Neural cell (in vitro differentiated cells): ENCODE data around the gene DLX6. TPM values are rescaled to one million over a fixed set of nuclear protein-coding genes. Genes with fewer than 3 reads are reported as not detected.

Experiments
- H2AFZ ChIP-seq: fragments of 200-600, 300-800 bp; sonication (generic), shearing (Covaris generic); 2 replicates; pipeline ENCODE4 v1.6.0; 2014; ENCODE audit warnings: low read depth, mild to moderate bottlenecking, antibody characterized with exemption, low read length, moderate library complexity
- H3F3A ChIP-seq: fragments of 200-600 bp; shearing (Covaris generic); 2 replicates; pipeline ENCODE4 v1.6.1; 2016; ENCODE audit warnings: mild to moderate bottlenecking, moderate library complexity, mixed read lengths, antibody characterized with exemption, low read length; ENCODE audit not compliant: insufficient read depth, poor library complexity, severe bottlenecking
- H3K27ac ChIP-seq: fragments of 200-600, 300-800 bp; sonication (generic), shearing (Covaris generic); 2 replicates; pipeline ENCODE4 v1.5.1; 2014; ENCODE audit warnings: mild to moderate bottlenecking, low read length, moderate library complexity
- H3K27me3 ChIP-seq: fragments of 300-800, 200-600 bp; sonication (generic), shearing (Covaris generic); 2 replicates; pipeline ENCODE4 v1.6.0; 2014; ENCODE audit warnings: mild to moderate bottlenecking, low read depth, low read length, moderate library complexity; ENCODE audit not compliant: insufficient read depth
- H3K36me3 ChIP-seq: fragments of 300-800, 200-600 bp; sonication (generic), shearing (Covaris generic); 2 replicates; pipeline ENCODE4 v1.5.1; 2014; ENCODE audit warnings: mild to moderate bottlenecking, antibody characterized with exemption, low read length, moderate library complexity; ENCODE audit not compliant: insufficient read depth
- H3K4me2 ChIP-seq: fragments of 300-800, 200-600 bp; sonication (generic), shearing (Covaris generic); 2 replicates; pipeline ENCODE4 v1.6.0; 2014; ENCODE audit warnings: mild to moderate bottlenecking, low read length
- H3K4me3 ChIP-seq: fragments of 300-800, 200-600 bp; sonication (generic), shearing (Covaris generic); 2 replicates; pipeline ENCODE4 v1.5.1; 2014; ENCODE audit warnings: mild to moderate bottlenecking, low read length, moderate library complexity
- H3K79me2 ChIP-seq: fragments of 200-600 bp; shearing (Covaris generic); replicated peaks from 2 replicates; pipeline ENCODE4 v1.6.0; 2014; ENCODE audit warnings: mild to moderate bottlenecking, low read length, moderate library complexity; ENCODE audit not compliant: insufficient read depth
- H3K9ac ChIP-seq: fragments of 300-800, 200-600 bp; sonication (generic), shearing (Covaris generic); 2 replicates; pipeline ENCODE4 v1.6.1; 2016; ENCODE audit warnings: mild to moderate bottlenecking, low read length, mixed read lengths
- H3K9me2 ChIP-seq: fragments of 200-600 bp; shearing (Covaris generic); 2 replicates; pipeline ENCODE4 v1.6.1; 2016; ENCODE audit warnings: mild to moderate bottlenecking, low read length, mixed read lengths; ENCODE audit not compliant: insufficient read depth
- H3K9me3 ChIP-seq: fragments of 200-600, 300-800 bp; sonication (generic), shearing (Covaris generic); 2 replicates; pipeline ENCODE4 v1.6.1; 2016; ENCODE audit warnings: mild to moderate bottlenecking, mixed run types, low read length, moderate library complexity, mixed read lengths
- H4K20me1 ChIP-seq: fragments of 200-600 bp; shearing (Covaris generic); 2 replicates; pipeline ENCODE4 v1.6.1; 2016; ENCODE audit warnings: mild to moderate bottlenecking, mixed run types; ENCODE audit not compliant: insufficient read depth
- CTCF ChIP-seq: fragments of 450-650 bp; IDR thresholded peaks from 2 replicates; pipeline ENCODE4 v1.5.1; 2014; ENCODE audit warnings: antibody characterized with exemption, mild to moderate bottlenecking, moderate library complexity; ENCODE audit not compliant: poor library complexity, severe bottlenecking
- EP300 ChIP-seq: fragments of 450-650 bp; conservative IDR thresholded peaks from 2 replicates; pipeline ENCODE4 v1.6.1; 2014; ENCODE audit warnings: antibody characterized with exemption, mild to moderate bottlenecking, moderate library complexity; ENCODE audit not compliant: poor library complexity, severe bottlenecking
- EZH2 ChIP-seq: fragments of 200-600, 300-800 bp; shearing (Covaris generic), sonication (generic); IDR thresholded peaks from 2 replicates; pipeline ENCODE4 v1.6.1; 2014; ENCODE audit warnings: antibody characterized with exemption, low read length, borderline replicate concordance, mild to moderate bottlenecking; ENCODE audit not compliant: insufficient read depth, poor library complexity, severe bottlenecking
- MXI1 ChIP-seq: fragments of 450-650 bp; conservative IDR thresholded peaks from 2 replicates; pipeline ENCODE4 v1.6.1; 2014; ENCODE audit warnings: antibody characterized with exemption, mild to moderate bottlenecking; ENCODE audit not compliant: poor library complexity, severe bottlenecking
- POLR2AphosphoS5 ChIP-seq: IDR thresholded peaks from 2 replicates; pipeline ENCODE4 v1.6.1; 2012
- RAD21 ChIP-seq: fragments of 450-650 bp; conservative IDR thresholded peaks from 2 replicates; pipeline ENCODE4 v1.6.1; 2014; ENCODE audit warnings: antibody characterized with exemption, mild to moderate bottlenecking, moderate library complexity
- REST ChIP-seq: IDR thresholded peaks from 2 replicates; pipeline ENCODE4 v1.6.1; 2012; ENCODE audit warnings: borderline replicate concordance
- SMC3 ChIP-seq: fragments of 450-650 bp; conservative IDR thresholded peaks from 2 replicates; pipeline ENCODE4 v1.6.1; 2014; ENCODE audit warnings: antibody characterized with exemption, mild to moderate bottlenecking, moderate library complexity; ENCODE audit not compliant: poor library complexity
- TAF1 ChIP-seq: IDR thresholded peaks from 2 replicates; pipeline ENCODE4 v1.6.1; 2012; ENCODE audit warnings: low read depth
- polyA plus RNA-seq: library from polyadenylated mRNA; depleted of rRNA; stranded (reverse); fragments of >200 nt; gene quantifications from 2 replicates; pipeline ENCODE4 v1.2.3, GENCODE V29; 2014

Gene DLX6
- polyA plus RNA-seq, 1 donor from 2014 or later: 58.8 TPM

DNA sequence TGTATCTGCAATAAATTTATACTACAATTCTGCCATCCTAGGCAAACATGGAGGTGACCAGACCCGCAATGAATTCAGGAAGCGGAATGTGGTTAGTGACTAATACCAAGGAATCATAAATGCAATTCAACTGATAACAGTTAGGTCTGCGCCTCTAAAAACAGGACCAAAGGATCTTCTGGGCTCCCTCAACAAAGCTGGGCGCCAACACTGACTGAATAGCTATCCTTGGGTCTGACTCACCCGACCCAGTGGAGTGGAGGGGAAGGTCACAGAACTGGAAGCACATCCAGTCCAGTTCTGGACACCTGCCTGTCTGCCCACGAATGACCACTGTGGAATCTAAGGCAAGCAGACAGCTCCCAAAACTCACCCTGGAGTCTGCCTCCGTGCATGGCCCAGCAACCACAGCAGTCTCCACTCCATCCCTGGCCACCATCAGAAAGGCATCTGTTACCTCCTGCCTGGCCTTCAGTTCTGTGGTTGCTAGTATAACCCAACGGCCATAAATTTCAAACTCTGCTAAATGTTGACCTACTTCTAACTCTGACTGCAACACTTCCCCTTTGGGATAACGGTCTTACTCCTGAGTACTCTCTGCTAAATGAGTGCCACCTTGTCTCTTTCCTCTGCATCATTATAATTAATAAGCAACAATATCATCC lies 43.0 kb upstream of the DLX6 start:
- Histone ChIP-seq H3K27me3 (no peaks in the 10 kb centered on the region), H3K9ac (no peak overlapping the region), H2AFZ (no peak overlapping the region), H3K4me2 (no peak overlapping the region), H3K27ac (no peak overlapping the region), H3K9me3 (no peaks in the 10 kb centered on the region), H3K4me3 (no peak overlapping the region), H3K79me2 (no peaks in the 10 kb centered on the region), H3K9me2 (no peaks in the 10 kb centered on the region), H3F3A (no peaks in the 10 kb centered on the region), H4K20me1 (no peaks in the 10 kb centered on the region), H3K36me3 (no peaks in the 10 kb centered on the region)
- TF ChIP-seq EZH2 (no peak), REST (no peak), POLR2AphosphoS5 (no peak), EP300 (no peak), CTCF (no peak), MXI1 (no peak), SMC3 (no peak), TAF1 (no peak), RAD21 (no peak)

GRCh38 chr7:96968981-96969380 lies 36.4 kb upstream of the DLX6 start:
- H3K9me3 ChIP-seq: no peaks in the 10 kb centered on the region
- H4K20me1 ChIP-seq: no peaks in the 10 kb centered on the region
- no peak overlapping the region for H3K4me3 ChIP-seq
- no peaks in the 10 kb centered on the region for H3K27me3 ChIP-seq
- TF ChIP-seq EZH2 (no peak), REST (no peak), SMC3 (no peak), RAD21 (no peak), TAF1 (no peak), EP300 (no peak), POLR2AphosphoS5 (no peak), MXI1 (no peak), CTCF (no peak)
- H2AFZ ChIP-seq: no peak overlapping the region
- H3F3A ChIP-seq: no peaks in the 10 kb centered on the region
- no peak overlapping the region for H3K27ac ChIP-seq
- H3K4me2 ChIP-seq: no peak overlapping the region
- H3K9me2 ChIP-seq: no peaks in the 10 kb centered on the region
- H3K36me3 ChIP-seq: no peaks in the 10 kb centered on the region
- H3K9ac ChIP-seq: no peak overlapping the region
- peaks cover 37% of the 10 kb centered on the region for H3K79me2 ChIP-seq
